Articular chondrocyte of knee joint (primary cell): Measurements from ENCODE around the gene GSTM1. TPM values are rescaled to one million over a fixed set of nuclear protein-coding genes. Genes with fewer than 3 reads are reported as not detected.

Source experiments
- total RNA-seq: library from RNA; depleted of rRNA; stranded (reverse); fragments of >200 nt; gene quantifications from 2 replicates; pipeline ENCODE4 v1.2.3, GENCODE V29; 2012

Gene GSTM1
- 19.2 TPM in 1 of 2 replicates, not detected in the other for total RNA-seq

DNA sequence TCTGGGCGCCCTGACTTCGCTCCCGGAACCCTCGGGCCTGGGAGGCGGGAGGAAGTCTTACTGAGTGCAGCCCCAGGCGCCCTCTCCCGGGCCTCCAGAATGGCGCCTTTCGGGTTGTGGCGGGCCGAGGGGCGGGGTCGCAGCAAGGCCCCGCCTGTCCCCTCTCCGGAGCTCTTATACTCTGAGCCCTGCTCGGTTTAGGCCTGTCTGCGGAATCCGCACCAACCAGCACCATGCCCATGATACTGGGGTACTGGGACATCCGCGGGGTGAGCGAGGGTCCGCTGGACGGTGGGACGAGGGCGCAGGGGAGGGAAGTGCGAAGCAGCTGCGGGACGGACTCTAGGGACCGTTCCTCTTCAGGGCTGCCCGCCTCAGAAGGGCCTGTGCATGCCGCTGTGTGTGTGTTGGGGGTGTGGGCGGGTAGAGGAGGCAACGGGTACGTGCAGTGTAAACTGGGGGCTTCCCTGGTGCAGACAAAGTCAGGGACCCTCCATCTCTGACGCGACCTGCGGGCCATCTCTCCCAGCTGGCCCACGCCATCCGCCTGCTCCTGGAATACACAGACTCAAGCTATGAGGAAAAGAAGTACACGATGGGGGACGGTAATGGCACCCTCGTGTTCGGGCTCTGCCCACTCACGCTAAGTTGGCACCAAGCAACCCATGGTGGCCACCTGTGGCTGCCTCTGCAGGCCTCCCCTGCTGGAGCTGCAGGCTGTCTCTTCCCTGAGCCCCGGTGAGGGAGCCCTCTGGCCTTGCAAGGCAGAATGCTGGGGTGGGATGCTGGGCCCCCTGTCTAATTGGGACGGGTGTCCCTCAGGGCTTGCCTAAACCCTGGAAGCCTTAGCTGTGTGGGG lies at the start of gene GSTM1:
Gene GSTM1 (plus strand): TSS at position 177 of the 859 bp plus-strand sequence. CDS start 57 bp downstream, at position 234.

DNA sequence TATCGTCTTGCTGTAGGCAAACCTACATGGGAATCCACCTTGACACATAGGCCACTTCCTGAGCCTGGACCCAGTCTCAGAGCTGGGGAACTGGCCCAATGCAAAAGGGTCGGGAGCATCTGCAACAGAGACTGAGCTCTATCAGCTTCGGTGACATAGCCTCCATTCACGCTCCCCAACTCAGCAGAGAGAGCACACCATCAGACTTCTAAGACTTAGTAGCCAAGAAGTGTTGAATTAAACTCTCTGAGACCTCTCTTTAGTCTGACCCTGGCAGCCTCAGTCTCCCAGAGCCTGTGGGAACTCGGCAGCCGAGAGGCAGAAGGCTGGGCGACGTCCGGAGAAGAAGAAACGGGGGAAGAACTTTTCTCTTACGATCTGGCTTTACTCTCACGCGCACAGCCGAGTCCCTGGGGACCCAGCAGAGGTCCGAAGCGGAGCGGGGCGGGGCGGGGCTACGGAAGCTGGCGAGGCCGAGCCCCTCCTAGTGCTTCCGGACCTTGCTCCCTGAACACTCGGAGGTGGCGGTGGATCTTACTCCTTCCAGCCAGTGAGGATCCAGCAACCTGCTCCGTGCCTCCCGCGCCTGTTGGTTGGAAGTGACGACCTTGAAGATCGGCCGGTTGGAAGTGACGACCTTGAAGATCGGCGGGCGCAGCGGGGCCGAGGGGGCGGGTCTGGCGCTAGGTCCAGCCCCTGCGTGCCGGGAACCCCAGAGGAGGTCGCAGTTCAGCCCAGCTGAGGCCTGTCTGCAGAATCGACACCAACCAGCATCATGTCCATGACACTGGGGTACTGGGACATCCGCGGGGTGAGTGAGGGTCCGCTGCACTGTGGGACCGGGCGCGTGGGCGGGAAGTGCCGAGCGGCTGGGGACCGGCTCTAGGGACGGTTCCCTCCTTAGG lies 31.8 kb upstream of the GSTM1 start, which contains the start of gene GSTM4:
Gene GSTM4 (plus strand): TSS at position 485 of the 905 bp plus-strand sequence. CDS start 291 bp downstream, at position 776.

DNA sequence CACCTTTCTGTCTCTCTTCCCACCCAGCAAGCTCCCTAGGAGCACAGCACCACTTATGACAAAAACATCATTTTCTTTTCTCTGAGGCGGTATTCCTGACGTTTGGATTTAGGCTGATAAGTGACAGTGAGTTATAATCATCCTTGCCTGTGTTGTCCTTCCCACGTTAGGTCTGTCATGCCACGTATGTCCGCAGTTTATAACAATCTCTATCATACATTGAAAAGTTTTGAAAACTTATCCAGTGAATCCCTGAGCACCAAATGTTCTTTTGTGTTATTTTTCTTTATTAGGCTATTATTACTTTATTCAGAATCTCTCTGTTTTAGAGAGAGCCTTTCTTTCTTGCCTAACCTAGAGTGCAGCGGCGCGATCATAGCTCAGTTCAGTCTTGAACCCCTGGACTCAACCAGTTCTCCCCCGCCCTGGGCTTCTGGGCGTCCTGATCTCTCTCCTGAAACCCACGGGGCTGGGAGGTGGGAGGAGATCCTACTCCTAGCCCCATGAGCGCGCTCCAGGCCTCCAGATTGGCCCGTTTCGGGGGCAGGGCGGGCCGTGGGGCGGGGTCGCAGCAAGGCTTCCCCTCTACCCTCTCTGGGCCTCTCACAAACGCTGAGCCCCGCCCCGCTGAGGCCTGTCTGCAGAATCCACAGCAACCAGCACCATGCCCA lies 20.0 kb upstream of the GSTM1 start, which contains the start of gene GSTM2:
Gene GSTM2 (plus strand): TSS at position 606 of the 671 bp plus-strand sequence. CDS start 59 bp downstream, at position 665.

DNA sequence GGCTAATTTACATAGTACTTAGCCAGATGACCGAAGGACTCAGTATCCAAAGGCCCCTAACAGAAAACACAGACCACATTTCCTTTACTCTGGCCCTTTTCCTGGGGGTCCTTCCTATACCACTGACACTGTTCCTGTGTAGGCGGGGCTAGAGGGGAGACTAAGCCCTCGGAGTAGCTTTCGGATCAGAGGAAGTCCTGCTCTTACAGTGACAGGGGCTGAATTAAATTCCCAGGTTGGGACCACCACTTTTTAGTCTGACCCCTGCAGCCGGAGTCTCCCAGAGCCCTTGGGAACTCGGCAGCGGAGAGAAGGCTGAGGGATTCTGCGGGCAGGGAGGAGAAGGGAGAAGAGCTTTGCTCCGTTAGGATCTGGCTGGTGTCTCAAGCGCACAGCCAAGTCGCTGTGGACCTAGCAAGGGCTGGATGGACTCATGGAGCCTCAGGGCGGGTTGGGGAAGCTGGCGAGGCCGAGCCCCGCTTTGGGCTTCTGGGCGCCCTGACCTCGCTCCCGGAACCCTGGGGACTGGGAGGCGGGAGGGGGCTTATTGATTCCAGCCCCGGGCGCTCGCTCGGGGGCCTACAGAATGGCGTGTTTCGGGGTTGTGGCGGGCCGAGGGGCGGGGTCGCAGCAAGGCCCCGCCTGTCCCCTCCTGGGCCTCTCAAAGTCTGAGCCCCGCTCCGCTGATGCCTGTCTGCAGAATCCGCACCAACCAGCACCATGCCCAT lies 24.1 kb downstream of the GSTM1 start, which contains the start of gene GSTM5:
Gene GSTM5 (plus strand): TSS at position 659 of the 728 bp plus-strand sequence. CDS start 62 bp downstream, at position 721.

DNA sequence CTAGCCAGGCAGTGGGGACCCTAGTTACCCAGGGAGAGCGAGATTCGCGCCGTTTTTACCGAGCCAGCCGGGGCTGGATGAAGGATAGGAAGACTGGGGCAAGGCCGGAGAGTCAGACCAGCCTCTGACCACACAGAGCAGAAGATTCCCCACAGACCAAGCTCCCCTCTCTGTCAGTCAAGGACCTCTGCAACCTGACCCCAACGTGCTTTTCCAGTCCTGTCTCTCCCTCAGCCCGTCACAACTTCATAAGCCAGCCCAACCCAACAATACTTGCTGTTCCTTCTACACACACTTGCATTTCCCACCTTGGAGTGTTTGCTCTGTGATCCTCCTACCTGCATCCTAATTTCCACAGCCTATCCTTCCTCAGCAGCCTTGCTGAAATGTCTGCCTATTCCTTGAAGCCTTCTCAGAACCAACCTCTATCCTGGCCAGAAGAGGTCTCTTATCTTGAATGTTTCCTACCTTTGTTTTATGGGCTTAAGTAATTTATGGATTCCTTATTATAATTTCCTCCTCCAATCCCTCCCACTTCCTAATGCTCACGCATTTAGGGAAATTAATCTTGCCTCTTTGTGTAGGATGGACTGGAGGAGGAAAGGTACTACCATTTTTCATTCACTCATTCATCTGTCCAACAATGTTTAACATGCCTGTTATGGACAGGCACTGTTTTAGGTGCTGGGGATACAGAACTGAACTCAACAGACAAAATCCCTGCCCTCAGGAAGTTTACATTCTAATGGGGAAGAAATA lies 53.2 kb downstream of the GSTM1 start, which contains the start of gene GSTM3:
Gene GSTM3 (minus strand): TSS at position 424 of the 759 bp plus-strand sequence. CDS start 751 bp downstream, outside the sequence.

Other genes with a start within 250 kb of the GSTM1 start
- gene SYPL2, start 221.3 kb upstream of the GSTM1 start, total RNA-seq, result 0.13 and 0.22 TPM in 2 replicates
- gene ATXN7L2, start 203.9 kb upstream of the GSTM1 start, total RNA-seq, result 1.6 and 2.4 TPM in 2 replicates
- 8.0 and 9.5 TPM in 2 replicates for gene CYB561D1, start 193.7 kb upstream of the GSTM1 start, total RNA-seq
- 2.1 and 2.5 TPM in 2 replicates for gene AMIGO1, start 178.1 kb upstream of the GSTM1 start, total RNA-seq
- gene GPR61, start 147.9 kb upstream of the GSTM1 start, total RNA-seq, result under 0.01 TPM in 1 of 2 replicates, not detected in the other
- 18.2 and 19.5 TPM in 2 replicates for gene GNAI3, start 139.2 kb upstream of the GSTM1 start, total RNA-seq
- 0.13 and 0.22 TPM in 2 replicates for gene GNAT2, start 68.2 kb upstream of the GSTM1 start, total RNA-seq
- 40.6 and 42.7 TPM in 2 replicates for gene AMPD2, start 68.0 kb upstream of the GSTM1 start, total RNA-seq
- gene GSTM4, start 31.7 kb upstream of the GSTM1 start, total RNA-seq, result 12.3 and 13.9 TPM in 2 replicates
- gene GSTM2, start 19.8 kb upstream of the GSTM1 start, total RNA-seq, result 16.2 and 16.9 TPM in 2 replicates
- 7.8 and 9.1 TPM in 2 replicates for gene GSTM5, start 24.4 kb downstream of the GSTM1 start, total RNA-seq
- gene GSTM3, start 53.2 kb downstream of the GSTM1 start, total RNA-seq, result 106 and 111 TPM in 2 replicates
- not detected in 2 replicates for gene EPS8L3, start 76.1 kb downstream of the GSTM1 start, total RNA-seq
- gene CSF1, start 223.0 kb downstream of the GSTM1 start, total RNA-seq, result 73.3 and 129 TPM in 2 replicates